ENCODE results near the gene RREB1.

The RREB1 gene

GRCh38 chr6:7222197-7222596 lies 114.4 kb downstream of the RREB1 start:
- no peak for ATAC-seq
- no peak for DNase-seq

DNA sequence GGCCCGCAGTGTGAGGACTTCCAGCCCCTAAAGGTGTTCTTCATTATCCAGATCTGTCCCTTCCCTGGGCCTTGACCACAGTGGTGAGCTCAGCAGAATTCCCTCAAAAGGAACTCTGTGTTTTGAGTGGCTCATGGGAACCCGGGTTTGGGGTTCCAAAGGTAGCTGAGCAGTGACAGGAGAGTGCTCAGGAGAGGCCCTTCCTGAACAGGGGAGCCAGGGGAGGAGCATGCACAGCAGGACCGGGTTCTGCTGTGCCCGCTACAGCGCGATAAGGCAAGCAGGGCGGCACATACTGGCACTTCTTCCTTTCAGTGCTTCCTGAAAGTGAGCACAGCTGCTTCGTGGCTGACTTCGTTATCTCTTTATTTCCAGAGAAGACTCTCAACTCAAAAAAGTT lies 117.0 kb downstream of the RREB1 start:
- DNase-seq: no peak
- ATAC-seq: no peak

DNA sequence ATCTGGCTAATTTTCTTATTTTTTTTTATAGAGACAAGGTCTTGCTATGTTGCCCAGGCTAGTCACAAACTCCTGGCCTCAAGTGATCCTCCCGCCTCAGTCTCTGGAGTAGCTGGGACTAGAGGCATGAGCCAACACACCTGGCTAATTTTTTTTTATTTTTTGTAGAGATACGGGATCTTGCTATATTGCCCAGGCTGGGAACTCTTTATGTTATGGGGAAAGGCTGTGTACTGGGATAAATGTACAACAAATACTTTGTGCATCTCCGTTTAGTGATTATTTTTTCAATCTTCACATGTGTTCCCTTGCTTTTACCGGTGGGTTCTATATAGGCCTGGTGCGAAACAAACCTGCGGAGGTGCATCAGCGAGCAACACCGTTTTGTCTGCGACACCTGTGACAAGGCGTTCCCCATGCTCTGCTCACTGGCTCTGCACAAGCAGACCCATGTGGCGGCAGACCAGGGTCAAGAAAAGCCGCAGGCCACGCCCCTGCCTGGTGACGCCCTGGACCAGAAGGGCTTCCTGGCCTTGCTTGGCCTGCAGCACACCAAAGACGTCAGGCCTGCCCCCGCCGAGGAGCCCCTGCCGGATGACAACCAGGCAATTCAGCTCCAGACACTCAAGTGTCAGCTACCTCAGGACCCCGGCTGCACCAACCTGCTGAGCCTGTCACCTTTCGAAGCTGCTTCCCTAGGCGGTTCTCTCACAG lies 121.1 kb downstream of the RREB1 start:
- no peak for DNase-seq
- no peak for ATAC-seq

- no peak for ATAC-seq
- DNase-seq: no peak
These were observed 121.9 kb downstream of the RREB1 start for GRCh38 chr6:7229376-7230326.

- ATAC-seq (no peak), DNase-seq (no peak)
These were observed 122.5 kb downstream of the RREB1 start for GRCh38 chr6:7230327-7230691.

GRCh38 chr6:7230956-7231713 lies 123.4 kb downstream of the RREB1 start:
- DNase-seq: no peak
- ATAC-seq: no peak

DNA sequence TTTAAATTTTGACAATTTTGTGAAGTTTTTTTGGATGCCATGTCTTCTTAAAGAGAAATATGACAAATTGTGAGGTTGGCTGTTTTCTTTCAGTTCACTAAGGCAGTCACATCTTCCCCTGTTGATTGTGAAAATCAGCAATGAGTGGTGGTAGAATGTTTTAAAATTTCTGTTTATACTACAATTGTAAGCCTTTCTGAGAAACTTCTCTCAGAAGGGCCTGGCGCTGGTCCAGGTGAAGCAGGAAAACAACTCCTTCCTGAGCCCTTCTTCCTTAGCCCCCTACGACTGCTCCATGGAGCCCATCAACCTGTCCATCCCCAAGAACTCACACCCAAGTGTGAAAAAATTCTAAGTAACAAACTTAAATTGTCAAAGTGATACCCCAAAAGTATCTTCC lies 124.6 kb downstream of the RREB1 start:
- ATAC-seq (no peak), DNase-seq (no peak)

DNA sequence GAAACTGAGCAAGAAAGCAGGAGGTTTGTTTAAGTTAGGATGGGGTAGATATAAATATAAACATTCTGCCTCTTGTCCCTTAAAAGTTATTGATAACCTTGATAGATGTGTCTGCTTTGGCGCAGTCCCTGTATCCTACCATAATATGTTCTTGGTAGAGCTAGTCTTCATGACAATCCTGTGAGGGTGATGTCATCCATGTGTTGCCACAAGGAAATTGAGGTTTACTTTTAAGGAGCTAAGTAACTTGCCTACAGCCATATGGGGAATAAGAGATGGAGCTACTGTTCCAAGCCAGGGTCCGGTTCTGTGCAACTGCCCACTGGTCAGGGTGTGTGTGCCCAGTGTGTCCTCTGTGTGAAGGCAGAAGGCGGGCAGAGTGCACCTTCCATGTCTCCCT lies 126.8 kb downstream of the RREB1 start:
- no peak for ATAC-seq

DNA sequence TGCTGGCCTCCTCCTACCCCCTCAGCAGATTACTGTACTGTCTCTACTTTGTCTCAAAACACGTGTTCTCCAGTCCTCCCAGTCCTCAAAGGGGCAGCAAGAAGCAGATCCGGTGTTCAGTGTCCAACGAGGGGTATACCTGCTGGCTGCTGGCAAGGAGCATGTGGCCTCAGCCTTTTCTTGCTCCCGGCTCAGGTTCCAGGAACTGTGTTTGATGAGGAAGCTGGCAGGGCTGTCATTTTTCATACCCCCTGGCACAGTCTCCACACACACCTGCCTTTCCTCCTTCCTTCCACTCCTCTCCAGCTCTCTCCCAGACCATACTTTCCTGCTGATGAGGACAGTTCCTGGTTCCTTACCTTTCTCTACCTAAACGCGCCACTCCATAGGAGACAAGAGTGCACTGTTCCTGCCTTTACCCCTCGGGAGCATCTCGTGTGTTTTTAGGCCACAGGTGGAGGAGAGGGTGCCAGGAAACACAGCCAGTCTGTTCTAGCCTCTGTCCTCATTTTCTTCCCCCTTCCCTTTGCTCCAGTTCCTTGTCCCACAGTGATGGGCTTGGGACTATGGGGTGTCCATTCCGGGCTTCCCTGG lies 128.0 kb downstream of the RREB1 start:
- ATAC-seq: no peak

More for the DNA sequence above, 126.8 kb downstream of the RREB1 start:
- DNase-seq: no peak

DNA sequence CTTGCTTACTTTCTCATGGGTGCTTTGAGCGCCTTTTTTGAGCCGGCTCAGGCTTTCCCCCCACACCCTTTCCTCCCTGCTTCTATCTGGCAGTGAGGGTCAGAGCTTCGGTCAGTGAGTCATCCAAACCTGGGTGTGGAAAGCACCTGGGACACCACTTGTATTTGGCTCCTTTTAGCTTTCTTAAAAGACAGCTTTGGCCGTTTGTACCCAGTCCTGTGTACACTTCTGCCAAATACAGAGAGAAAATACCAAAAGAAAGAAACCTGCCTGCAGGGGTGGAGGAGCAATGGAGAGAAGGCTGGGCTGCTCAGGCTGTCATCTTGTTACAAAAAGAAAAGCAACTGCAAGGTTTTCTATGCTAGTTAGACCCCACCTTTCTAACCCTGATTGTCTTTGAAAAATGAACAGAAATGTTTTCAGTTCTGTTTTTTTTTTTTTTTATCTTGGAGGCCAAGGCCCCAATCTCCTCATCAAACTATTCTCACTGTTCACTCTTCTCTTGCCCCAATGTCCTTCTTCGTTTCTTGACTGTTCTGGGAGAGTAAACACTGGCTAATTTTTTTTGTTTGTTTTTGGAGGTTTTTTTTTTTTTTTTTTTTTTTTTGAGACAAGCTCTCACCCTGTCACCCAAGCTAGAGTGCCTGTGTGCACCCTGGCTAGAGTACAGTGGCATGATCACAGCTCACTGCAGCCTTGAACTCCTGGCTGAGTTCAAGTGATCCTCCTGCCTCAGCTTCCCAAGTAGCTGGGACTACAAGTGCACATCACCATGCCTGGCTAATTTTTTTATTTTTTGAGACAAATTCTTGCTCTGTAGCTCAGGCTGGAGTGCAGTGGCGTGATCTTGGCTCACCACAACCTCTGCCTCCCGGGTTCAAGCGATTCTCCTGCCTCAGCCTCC lies 128.8 kb downstream of the RREB1 start:
- no peak for DNase-seq
- no peak for ATAC-seq

More for the DNA sequence above, 128.0 kb downstream of the RREB1 start:
- no peak for DNase-seq

GRCh38 chr6:7237653-7238188 lies 130.0 kb downstream of the RREB1 start:
- DNase-seq (no peak), ATAC-seq (no peak)

DNA sequence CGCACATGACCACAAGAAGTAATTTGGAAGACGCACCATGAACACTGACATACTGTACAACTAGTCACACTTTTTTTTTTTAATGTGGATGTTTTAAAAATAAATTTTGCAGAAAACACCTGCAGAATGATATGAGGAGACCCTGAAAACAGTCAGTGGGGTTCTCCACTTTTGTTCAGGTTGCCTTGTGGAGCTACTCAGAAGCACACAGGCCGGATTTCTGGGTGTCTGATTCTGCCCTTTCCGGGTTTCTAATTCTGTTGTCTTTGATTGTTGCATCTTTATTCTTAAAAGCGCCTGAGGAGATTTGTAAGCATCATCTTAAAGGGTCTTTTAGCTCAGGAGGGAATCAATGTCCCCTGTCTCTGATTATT lies 130.8 kb downstream of the RREB1 start:
- no peak for DNase-seq
- ATAC-seq: no peak

DNA sequence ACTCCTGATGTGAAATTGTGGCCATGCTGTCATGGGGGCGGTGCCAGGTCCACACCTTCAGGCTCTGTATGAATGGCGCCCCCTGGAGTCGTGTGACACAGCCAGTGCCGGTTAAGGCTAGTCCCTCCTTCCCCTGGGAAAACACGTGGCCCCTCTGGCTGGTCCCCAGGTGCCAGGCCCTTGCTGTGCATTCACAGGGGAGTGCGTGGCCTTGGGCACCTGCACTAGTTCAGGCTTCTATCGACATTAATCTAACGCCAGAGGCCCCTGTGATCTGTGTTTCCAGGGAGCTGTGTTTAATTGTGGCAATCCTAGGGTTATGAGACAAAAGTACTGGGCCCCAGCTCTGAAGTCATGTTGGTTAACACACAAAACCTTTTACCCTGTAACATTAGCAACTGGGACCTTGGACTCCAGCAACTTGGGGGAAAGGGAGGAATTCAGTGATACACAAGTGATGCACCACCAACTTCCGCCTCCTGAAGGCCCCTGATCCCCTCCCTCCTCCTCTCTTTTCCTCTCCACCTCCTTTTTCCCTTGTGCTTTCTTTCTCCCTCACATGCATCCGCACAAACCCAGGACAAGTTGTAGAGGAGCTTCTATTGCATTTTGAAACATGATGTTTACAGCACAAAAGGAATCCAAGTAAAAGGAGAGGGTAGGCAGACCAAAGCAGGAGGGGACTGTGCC lies 131.3 kb downstream of the RREB1 start:
- ATAC-seq: peak; percentile 68

GRCh38 chr6:7239590-7239948 lies 131.8 kb downstream of the RREB1 start:
- no peak for DNase-seq
- ATAC-seq: no peak

More for the DNA sequence above, 131.3 kb downstream of the RREB1 start:
- DNase-seq: peak; percentile 76

DNA sequence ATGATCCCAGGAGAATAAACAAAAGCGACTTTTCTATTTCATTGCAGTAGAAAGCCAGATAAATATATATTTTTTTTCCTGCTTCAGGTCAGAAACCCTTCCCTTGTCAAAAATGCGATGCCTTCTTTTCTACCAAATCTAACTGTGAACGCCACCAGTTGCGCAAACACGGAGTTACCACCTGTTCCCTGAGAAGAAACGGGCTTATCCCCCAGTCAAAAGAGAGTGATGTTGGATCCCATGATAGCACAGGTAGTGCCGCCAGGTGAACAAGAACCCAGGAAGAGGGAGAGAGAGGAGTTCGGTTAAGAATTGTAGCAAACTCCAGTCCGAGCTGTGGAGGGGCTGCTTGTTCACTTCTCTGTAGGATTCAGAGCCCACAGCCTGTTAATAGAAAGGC lies 132.6 kb downstream of the RREB1 start:
- no peak for DNase-seq
- no peak for ATAC-seq

GRCh38 chr6:7241160-7241559 lies 133.4 kb downstream of the RREB1 start:
- DNase-seq (no peak), ATAC-seq (no peak)

DNA sequence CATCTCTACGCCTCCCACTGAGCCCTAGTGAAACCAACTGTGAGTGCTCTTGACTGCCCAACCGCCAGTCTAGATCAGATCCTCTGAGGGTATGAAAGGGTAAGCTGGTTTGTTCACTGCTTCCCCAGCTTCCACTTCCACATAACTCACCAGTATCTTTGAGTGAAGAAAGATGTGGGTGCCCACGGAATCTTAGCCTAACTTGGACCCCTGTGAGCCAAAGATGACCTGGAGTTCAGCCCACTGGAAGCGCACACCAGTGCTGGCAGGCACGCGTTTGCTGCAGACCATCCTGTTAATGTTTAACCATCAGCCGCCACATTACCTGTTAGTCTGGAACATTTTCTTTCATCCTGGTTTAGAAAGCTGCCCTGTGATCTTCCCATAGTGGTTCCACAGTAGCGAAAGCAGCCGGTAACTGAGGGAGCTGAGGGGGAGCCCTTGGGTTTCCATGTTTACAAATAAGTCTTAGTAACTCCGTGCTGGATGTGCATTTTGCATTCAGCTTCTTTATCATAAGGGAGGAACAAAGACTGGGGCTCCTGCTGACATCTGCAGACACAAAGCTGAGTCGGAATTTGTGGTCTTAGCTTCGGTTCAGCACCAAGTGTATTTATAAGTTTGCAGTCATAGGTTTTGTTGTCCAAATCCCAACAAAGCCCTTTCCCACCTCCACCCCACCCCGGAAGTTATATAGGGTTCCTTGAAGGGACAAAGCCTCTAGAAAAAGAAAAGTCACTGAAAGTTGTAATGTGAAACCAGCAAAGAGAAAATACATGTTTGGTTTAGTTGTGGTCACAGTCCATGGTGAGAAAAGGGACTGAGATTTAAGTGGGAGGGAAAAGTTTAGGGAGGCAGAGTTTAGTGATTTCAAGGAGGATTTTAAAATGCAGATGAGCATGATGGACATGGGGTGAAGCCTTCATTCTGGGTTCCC lies 134.2 kb downstream of the RREB1 start:
- ATAC-seq (no peak), DNase-seq (no peak)

DNA sequence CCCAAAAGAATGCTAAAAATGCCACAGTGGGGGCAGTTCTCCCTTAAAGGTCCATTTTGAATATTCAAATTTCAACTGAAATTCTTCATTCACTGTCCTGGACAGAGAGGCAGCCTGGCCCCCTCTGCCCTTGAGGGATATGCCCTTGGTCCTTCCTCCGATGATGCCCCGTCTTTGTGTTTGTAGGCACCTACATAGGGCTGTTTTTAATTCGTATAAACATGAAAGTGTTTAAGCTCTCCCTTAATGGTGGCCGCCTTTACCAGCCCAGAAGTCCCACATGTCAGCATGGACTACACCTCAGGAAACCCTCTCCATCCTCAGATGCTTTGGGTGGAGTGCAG lies 135.0 kb downstream of the RREB1 start:
- no peak for DNase-seq
- no peak for ATAC-seq

Measured in stimulated activated naive CD8-positive, alpha-beta T cell treated with anti-CD3 and anti-CD28 coated beads, Interleukin-15, Interleukin-2, amounts not matched to agents 100 U/mL and 50 U/mL, for 24 hours (primary cell).